H1 (cell line): ENCODE measurements around the gene RNF224. TPM values are rescaled to one million over a fixed set of nuclear protein-coding genes. Genes with fewer than 3 reads are reported as not detected.

Experiments
- KDM5A ChIP-seq: fragments of 200-600 bp; IDR thresholded peaks from 2 replicates; pipeline ENCODE4 v1.7.1; 2012; ENCODE audit warnings: mild to moderate bottlenecking, low read length, inconsistent platforms, mixed read lengths
- PHF8 ChIP-seq: fragments of 200-600 bp; sonication (generic); conservative IDR thresholded peaks from 2 replicates; pipeline ENCODE4 v1.7.1; 2012; ENCODE audit warnings: low read depth, mild to moderate bottlenecking, inconsistent platforms, low read length, moderate library complexity
- SIX5 ChIP-seq: IDR thresholded peaks from 2 replicates; pipeline ENCODE4 v1.6.1; 2011; ENCODE audit warnings: mild to moderate bottlenecking, low read depth, low read length
- TBP ChIP-seq: IDR thresholded peaks from 2 replicates; pipeline ENCODE4 v1.6.1; 2011; ENCODE audit warnings: low read depth, low read length, improper control_type of control experiment
- polyA plus RNA-seq, 7 experiments: library from polyadenylated mRNA; depleted of rRNA in 3 of 7; stranded (reverse) in 5 of 7; unstranded in 2 of 7; fragments of >200 nt in 5 of 7; fragments of 200-250 nt in 2 of 7; gene quantifications; 1 replicate in 5 of 7; 2 replicates in 1 of 7; 4 replicates in 1 of 7; pipeline versions ENCODE4 v1.2.1 to v1.2.3, GENCODE V29; 2011 to 2013; ENCODE audit warnings: missing spikeins in 2 of 7, mixed read lengths in 2 of 7
- total RNA-seq: library from RNA; stranded (reverse); fragmentation: NEBNext Ultra II Directional; extraction: Animal tissue kit (Norgen Biotek cat#: 25700); gene quantifications from 2 replicates; pipeline ENCODE4 v1.2.1, GENCODE V29; 2021

RNF224 gene
- total and polyA plus RNA-seq, 2 of the 8 experiments (the other 6 are each of a cell fraction or from before 2014, with no cell fraction given) = 0.24 TPM; not detected in 1

DNA sequence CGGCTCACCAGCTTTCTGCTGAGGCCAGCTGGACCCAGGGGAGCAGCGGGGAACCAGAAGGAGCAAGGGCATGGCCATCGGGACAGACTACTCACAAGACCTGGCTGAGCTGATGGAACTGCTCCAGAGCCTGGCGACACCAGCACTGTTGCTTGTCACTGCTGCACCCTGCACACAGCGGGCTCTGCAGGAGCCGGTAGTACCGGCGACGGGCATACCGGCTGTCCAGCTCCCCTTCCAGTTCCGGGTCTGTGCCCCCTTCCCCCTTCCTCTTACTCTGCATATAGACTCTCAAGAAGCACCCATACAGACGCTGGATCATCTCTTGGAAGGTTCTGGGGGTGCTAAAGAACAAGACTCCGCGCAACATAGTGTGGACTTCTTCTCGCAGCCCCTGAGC is 39.9 kb upstream of the RNF224 start (continued):
- TF ChIP-seq TBP = no peak
- no peak for TF ChIP-seq SIX5
- no peak for TF ChIP-seq PHF8
- no peak for TF ChIP-seq KDM5A
